HuH-7 (cell line): ENCODE data around the gene LRRTM2.

Source experiments
- DNase-seq: peaks from one replicate; pipeline ENCODE4 v3.0.0; 2011; ENCODE audit warnings: low spot score

Gene LRRTM2

GRCh38 chr5:138883211-138883610 is 8.1 kb upstream of the LRRTM2 start:
- no peak for DNase-seq

DNA sequence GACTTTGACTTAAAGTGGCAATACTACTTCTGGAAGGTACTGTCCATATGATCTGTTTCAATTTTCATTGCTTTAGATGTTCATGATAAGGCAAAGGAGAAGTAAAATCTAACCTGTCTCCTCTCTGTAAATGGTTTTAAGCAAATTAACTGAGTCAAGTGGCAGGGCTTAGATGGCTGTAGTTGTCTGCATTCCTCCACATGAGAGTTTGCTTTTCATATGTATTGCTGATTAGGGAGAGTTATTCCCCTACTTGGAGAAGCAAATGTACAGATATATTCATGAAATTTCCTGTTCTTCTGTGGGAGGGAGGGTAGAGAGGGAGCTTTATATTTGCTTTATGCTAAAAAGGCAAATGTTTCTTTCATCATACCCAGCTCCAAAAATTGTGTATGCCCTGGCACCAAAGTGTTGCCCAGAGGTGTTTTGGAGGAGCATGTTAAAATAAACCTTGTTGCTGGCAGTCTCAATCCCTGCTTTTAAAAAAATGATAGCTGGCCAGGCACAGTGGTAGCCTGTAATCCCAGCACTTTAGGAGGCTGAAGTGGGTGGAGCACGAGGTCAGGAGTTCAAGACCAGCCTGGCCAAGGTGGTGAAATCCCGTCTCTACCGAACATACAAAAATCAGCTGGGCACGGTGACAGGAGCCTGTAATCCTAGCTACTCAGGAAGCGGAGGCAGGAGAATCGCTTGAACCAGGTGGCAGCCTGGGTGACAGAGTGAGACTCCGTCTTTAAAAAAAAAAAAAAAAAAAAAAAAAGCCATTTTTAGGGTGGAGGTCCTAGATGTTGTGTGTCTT is 3.5 kb upstream of the LRRTM2 start:
- no peak for DNase-seq

GRCh38 chr5:138876811-138877210 is 1.7 kb upstream of the LRRTM2 start:
- DNase-seq: no peak

GRCh38 chr5:138875946-138876345 is 811 bp upstream of the LRRTM2 start:
- DNase-seq: no peak

- DNase-seq: no peak
Observed at GRCh38 chr5:138875552-138875875, 379 bp upstream of the LRRTM2 start.

DNA sequence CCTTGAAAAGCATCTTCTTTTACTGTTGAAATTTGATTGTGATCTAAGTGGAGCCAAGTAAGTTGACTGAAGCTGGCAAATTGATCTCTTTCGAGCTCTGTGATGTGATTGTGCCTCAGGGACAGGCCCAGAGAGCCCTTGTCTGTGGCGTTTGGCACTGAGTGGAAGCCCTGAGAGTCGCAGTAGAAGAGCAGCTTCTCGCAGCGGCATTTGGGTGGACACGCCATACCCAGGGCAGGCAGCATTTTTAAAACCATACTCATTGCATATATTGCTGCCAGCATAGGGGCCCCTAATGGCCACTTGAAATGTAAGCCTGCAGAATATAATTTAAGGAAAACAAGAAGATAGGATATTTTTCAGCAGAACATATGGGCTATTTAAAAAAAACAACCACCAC is 894 bp downstream of the LRRTM2 start:
- no peak for DNase-seq

DNA sequence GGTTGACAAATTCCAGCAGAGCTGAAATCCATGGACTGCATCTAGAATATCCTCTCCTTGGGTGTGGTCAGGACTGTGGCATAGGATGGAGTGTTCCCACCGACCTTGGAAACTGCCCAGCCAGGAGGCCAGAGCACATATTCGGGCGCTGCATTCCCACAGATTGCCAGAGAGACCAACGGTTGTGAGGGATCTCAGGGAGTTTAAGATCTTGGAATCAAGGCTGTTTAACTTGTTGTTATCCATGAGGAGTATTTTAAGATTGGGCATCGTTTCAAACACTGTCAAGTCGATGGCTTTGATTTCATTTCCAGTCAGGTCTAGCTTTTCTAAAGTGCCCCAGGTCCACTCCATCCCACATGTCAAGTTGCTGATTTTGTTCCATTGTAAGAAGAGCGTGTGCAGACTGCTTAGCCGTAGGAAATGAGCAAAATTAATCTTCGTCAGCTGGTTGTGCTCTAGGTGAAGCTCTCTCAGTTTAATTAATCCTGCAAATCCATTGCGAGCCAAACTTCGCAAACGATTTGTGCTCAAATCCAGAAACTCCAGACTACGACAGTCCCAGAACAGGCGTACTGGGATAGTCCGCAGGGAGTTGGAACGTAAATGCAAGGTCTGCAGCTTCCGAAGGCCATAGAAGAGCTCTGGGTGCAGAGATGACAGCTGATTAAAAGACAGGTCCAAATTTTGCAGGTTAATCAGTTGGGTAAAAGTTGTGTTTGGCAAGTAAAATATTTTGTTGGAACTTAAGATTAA is 1.5 kb downstream of the LRRTM2 start:
- DNase-seq: no peak

DNA sequence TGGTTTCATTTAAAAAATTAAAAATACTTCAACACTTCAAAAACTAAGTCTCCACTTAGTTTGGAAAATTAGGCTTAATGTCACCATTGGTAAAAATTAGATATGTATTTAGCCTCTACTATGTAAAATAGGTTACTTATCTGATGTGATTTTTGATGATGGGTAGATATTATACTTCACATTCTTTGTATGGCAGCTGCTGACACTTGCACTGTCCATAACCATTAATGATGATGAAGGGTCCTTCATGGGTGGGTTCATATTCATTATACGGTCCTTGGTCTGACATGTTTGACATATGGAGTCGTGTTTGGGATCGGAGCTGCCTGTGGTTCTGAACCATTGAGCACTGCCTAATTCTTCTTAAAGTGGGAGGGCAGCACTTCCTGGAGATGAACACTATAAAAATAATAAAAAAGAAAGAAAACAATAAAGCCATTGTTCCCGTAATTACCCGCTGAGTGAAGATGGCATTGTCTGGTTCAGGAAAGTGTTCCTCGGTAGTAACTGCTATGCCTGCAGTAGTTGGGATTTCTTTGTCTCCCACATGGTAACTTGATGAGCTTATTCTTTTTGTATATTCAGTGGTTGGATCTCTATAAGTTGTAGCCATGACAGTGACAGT is 2.2 kb downstream of the LRRTM2 start:
- no peak for DNase-seq

- no peak for DNase-seq
Observed at GRCh38 chr5:138870611-138871010, 4.5 kb downstream of the LRRTM2 start.

DNA sequence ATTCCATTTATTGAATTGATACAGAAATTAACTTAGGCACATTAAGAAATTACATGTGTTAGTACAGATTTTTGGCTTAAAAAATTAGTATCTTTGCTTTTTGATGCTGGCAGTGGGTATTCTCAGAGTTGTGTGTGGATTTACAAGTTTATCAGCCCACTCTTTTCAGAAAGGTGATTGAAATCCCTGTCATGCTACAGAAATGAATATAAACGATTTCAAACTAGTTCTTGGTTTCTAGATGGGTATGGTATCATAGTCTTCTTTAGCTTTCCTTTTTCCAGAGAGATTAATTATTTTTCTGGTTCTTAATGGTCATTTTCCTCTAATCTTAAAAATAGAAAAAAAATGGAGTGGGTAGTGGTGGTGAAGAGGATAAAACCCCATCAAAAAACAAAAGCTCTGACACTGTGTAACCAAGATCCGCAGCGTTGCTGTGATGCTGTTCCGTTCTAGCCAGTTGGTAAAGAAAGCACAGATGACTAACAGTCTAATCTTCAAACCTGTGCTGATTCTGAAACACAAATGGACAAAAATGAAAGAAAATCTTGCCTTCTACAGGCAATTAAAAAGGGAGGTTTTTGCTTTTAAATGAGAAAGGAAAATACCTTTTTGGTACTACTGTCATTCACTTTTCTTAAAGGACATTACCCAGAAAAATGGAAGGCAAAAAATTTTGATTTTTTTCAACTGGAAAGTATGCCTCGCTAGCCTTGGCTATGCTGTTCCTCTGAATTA is 5.2 kb downstream of the LRRTM2 start:
- DNase-seq: no peak

DNA sequence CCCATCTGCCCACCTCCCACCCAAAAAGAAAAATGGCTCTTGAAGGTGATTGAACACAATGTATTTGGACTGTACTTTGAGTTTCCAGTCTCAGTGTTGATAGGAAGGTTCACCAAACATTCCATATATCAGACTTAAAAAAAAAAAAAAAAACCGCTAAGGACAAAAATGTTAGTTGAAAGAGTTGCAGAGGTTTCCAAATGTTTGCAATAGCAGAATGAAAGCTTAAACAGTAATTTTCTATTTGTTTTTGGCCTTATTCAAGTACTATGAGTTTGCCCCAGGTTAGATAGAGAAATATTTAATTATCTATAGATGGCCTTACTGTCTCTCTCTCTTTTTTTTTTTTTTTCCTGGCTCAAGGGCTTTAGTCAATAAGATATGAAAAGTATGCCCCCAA is 6.1 kb downstream of the LRRTM2 start:
- no peak for DNase-seq

DNA sequence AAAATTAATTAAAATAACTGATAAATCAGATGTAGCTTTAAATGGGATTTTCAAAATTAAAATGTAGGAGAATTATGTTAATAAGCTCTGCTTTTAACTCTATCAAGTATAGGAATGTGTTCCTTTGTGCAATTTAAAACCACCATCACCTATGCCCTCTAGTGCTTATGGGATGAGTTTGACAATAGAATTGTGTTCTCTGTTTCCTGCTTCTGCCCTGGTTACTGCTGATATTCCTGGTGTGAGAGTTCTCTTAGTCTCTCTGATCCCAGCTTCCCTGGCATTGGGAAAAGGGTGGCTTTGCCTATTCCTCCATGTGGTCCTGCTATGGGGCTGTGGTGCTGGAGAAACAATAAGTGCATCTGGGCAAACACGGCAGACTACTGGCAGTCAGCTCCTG is 8.1 kb downstream of the LRRTM2 start:
- no peak for DNase-seq

DNA sequence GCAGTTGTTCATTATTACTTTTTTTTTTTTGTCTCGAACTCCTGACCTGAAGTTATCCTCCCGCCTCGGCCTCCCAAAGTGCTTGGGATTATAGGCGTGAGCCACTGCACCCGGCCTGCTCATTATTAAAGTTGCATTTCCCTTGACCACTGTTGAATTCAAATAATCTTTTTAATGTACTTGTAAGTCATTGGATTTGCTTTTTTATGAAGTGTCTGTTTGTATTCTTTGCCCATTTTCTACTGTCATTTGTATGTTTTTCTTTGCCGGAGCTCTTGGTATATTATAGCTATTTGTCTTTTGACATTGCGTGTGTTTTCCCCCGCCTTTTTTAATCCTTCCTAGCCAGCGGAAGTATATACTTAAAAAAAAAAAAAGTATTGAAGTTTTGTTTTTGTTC is 22.0 kb downstream of the LRRTM2 start:
- DNase-seq: no peak

DNA sequence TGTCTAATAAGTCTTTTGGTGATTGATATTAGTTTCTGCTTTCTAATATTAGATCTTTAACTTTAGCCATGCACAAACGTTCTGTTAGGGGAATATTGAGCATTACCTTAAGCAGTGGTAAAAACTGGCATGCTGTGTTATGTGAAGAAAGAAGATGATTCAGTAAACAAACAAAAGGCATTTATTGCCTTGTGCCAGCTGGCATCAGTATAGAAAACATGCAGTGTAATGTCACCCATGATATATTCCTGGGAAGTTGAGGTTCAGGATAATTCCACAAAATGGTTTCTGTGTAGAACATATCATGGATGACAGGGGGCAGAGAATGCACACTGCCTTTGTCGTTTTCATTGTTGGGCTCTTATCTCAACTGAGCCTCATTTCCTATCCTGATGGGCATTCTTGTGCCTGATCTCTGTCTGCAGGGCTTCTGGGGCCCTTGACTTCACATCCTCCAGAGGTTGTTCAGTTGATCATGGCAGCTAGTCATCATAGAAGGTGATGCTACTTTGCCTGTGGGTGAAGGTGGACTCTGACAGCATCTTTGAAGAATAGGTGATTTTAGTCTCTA is 24.2 kb downstream of the LRRTM2 start:
- DNase-seq: no peak

GRCh38 chr5:138849882-138850281 is 25.3 kb downstream of the LRRTM2 start:
- no peak for DNase-seq

- DNase-seq: no peak
Observed at GRCh38 chr5:138849439-138849838, 25.7 kb downstream of the LRRTM2 start.

GRCh38 chr5:138844812-138845513 is 30.2 kb downstream of the LRRTM2 start:
- no peak for DNase-seq

DNA sequence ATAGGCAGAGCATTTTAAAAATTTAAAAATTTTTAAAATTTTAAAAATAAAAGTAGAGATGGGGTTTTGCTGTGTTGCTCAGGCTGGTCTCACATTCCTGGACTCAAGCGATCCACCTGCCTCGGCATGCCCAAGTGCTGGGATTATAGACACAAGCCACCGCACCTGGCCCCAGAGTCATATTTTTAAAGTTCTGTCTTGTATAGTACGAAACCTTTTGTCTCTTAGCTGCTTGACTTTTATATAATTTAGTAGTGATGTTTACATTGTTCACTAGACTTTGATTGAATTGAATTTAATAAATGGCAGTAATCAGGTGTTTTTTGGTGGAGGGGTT is 31.0 kb downstream of the LRRTM2 start:
- no peak for DNase-seq

- no peak for DNase-seq
Observed at GRCh38 chr5:138843316-138844124, 31.6 kb downstream of the LRRTM2 start.

DNA sequence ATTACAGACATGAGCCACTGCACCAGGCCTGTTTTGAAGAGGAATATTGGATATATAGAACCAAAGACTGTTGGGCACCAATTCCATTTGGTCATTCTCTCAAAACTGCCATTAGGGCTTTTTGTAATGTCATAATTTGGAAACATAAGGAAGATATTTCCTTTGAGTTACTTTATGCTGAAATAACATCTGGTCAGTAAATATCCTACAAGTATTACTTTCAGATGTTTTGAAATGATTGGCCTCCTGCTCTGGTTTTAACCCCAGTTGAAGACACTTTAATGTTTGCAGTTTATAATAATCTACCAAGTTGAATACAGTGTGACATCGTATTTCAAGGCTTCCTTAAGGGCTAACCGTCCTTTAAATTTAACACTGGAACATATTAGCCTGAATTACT is 33.6 kb downstream of the LRRTM2 start:
- no peak for DNase-seq

GRCh38 chr5:138840103-138840502 is 35.0 kb downstream of the LRRTM2 start:
- no peak for DNase-seq
